GM19452 (cell line): ENCODE measurements around the gene SCIMP.
"Not testable (repeated sequence)": the region's sequence is repeated elsewhere in the genome, so short reads cannot be mapped to it uniquely, and the experiment has no call there.

Experiments used
- ATAC-seq: cut with Tn5 transposase; IDR thresholded peaks from one replicate; pipeline ENCODE4 v1.9.1; 2021; ENCODE audit not compliant: unreplicated experiment

SCIMP gene

GRCh38 chr17:5238333-5238732 lies 3.7 kb upstream of the SCIMP start:
- no peak for ATAC-seq

GRCh38 chr17:5237541-5238016 lies 2.9 kb upstream of the SCIMP start:
- ATAC-seq: no peak

GRCh38 chr17:5236938-5237540 lies 2.4 kb upstream of the SCIMP start:
- ATAC-seq: no peak

- not testable (repeated sequence) for ATAC-seq
These were observed 1.2 kb downstream of the SCIMP start for GRCh38 chr17:5233492-5233891.

- peak; percentile 35 for ATAC-seq
These were observed 7.5 kb downstream of the SCIMP start for GRCh38 chr17:5226940-5227878.

GRCh38 chr17:5225668-5226457 lies 8.8 kb downstream of the SCIMP start:
- ATAC-seq: peak; percentile 40

GRCh38 chr17:5221912-5222311 lies 12.7 kb downstream of the SCIMP start:
- not testable (repeated sequence) for ATAC-seq

GRCh38 chr17:5220074-5220473 lies 14.6 kb downstream of the SCIMP start:
- no peak for ATAC-seq

GRCh38 chr17:5219536-5219935 lies 15.1 kb downstream of the SCIMP start:
- ATAC-seq: no peak

GRCh38 chr17:5217562-5217961 lies 17.1 kb downstream of the SCIMP start:
- ATAC-seq: not testable (repeated sequence)

- no peak for ATAC-seq
These were observed 23.2 kb downstream of the SCIMP start for GRCh38 chr17:5211458-5211857.

- ATAC-seq: no peak
These were observed 23.9 kb downstream of the SCIMP start for GRCh38 chr17:5210614-5211252.

GRCh38 chr17:5210091-5210490 lies 24.6 kb downstream of the SCIMP start:
- ATAC-seq: no peak

GRCh38 chr17:5209396-5209795 lies 25.3 kb downstream of the SCIMP start:
- no peak for ATAC-seq

- ATAC-seq: no peak
These were observed 30.8 kb downstream of the SCIMP start for GRCh38 chr17:5203908-5204294.

- no peak for ATAC-seq
These were observed 31.3 kb downstream of the SCIMP start for GRCh38 chr17:5203178-5203907.

GRCh38 chr17:5201011-5201410 lies 33.6 kb downstream of the SCIMP start:
- ATAC-seq: no peak

- ATAC-seq: no peak
These were observed 34.3 kb downstream of the SCIMP start for GRCh38 chr17:5200360-5200759.

- no peak for ATAC-seq
These were observed 36.2 kb downstream of the SCIMP start for GRCh38 chr17:5198472-5198871.

- no peak for ATAC-seq
These were observed 40.3 kb downstream of the SCIMP start for GRCh38 chr17:5194346-5194745.
